K562 (cell line): ENCODE data around the gene SENP1. TPM values are rescaled to one million over a fixed set of nuclear protein-coding genes. Genes with fewer than 3 reads are reported as not detected.

Experiments
- ATF4 ChIP-seq: fragments of 450-650 bp; formaldehyde crosslinking; IDR thresholded peaks from 2 replicates; pipeline ENCODE4 v1.4.0; 2022; ENCODE audit warnings: mild to moderate bottlenecking, moderate library complexity
- CCNT2 ChIP-seq: IDR thresholded peaks from 2 replicates; pipeline ENCODE4 v1.6.1; 2011; ENCODE audit warnings: borderline replicate concordance, low read depth, mild to moderate bottlenecking, moderate library complexity, mixed read lengths, low read length; ENCODE audit not compliant: insufficient read length; ENCODE audit errors: extremely low read depth
- EP300 ChIP-seq: IDR thresholded peaks from 2 replicates; pipeline ENCODE4 v1.6.1; 2012; ENCODE audit warnings: low read length, improper control_type of control experiment
- HLTF ChIP-seq: fragments of 450-650 bp; IDR thresholded peaks from 2 replicates; pipeline ENCODE4 v1.6.1; 2016
- JUNB ChIP-seq: fragments of 450-650 bp; formaldehyde crosslinking; conservative IDR thresholded peaks from 2 replicates; pipeline ENCODE4 v1.4.0; 2020; ENCODE audit warnings: mild to moderate bottlenecking
- MEF2A ChIP-seq: IDR thresholded peaks from 2 replicates; pipeline ENCODE4 v1.6.1; 2011; ENCODE audit warnings: low read depth, mild to moderate bottlenecking, low read length, moderate library complexity; ENCODE audit not compliant: control insufficient read depth
- PURB ChIP-seq: sonication (generic); formaldehyde crosslinking; IDR thresholded peaks from 2 replicates; pipeline ENCODE4 v1.9.0; 2021; ENCODE audit warnings: low read depth, mild to moderate bottlenecking, missing genetic modification reagents
- SPI1 ChIP-seq: IDR thresholded peaks from 2 replicates; pipeline ENCODE4 v1.6.1; 2011; ENCODE audit warnings: low read depth, low read length, control low read depth, borderline replicate concordance
- TOE1 ChIP-seq, 2 experiments: fragments of 450-650 bp in 1 of 2; sonication (generic) in 1 of 2; formaldehyde crosslinking in 1 of 2; IDR thresholded peaks; 2 replicates each; pipeline versions ENCODE4 v1.7.1 to v1.8.0; 2016 to 2022; ENCODE audit warnings: borderline replicate concordance in 2 of 2, mild to moderate bottlenecking in 2 of 2, antibody characterized with exemption in 1 of 2, inconsistent platforms in 1 of 2, low read depth in 1 of 2, missing genetic modification reagents in 1 of 2, moderate library complexity in 1 of 2
- ZNF785 ChIP-seq: fragments of 250-450 bp; sonication (Bioruptor Pico); IDR thresholded peaks from 2 replicates; pipeline ENCODE4 v1.4.0; 2020; ENCODE audit warnings: mild to moderate bottlenecking
- polyA plus RNA-seq, 8 experiments: library from polyadenylated mRNA; depleted of rRNA in 4 of 8; stranded (reverse) in 5 of 8; unstranded in 3 of 8; fragments of >200 nt; fragmentation: Nextera tagmentation in 2 of 8; fragmentation: Illumina TruSeq in 1 of 8; extraction: Ambion mirVana in 2 of 8; extraction: Trizol in 1 of 8; gene quantifications; 2 replicates each; pipeline versions ENCODE4 v1.2.1 to v1.2.3, GENCODE V29; 2011 to 2014; ENCODE audit warnings: inconsistent platforms in 1 of 8, missing spikeins in 1 of 8
- total RNA-seq, 7 experiments: library from RNA; depleted of rRNA in 6 of 7; stranded (reverse); fragments of >200 nt in 6 of 7; fragmentation: Illumina TruSeq in 2 of 7; extraction: Trizol in 2 of 7; gene quantifications; 2 replicates each; pipeline versions ENCODE4 v1.2.1 to v1.2.3, GENCODE V29; 2011 to 2021; ENCODE audit warnings: low replicate concordance in 1 of 7
- TF ChIP-seq, protein P1 (sequence below): fragments of 250-450 bp; sonication (Bioruptor Pico); IDR thresholded peaks from 2 replicates; pipeline ENCODE4 v1.4.0; 2020
- TF ChIP-seq, protein P2 (sequence below): fragments of 250-450 bp; sonication (Bioruptor Pico); IDR thresholded peaks from 2 replicates; pipeline ENCODE4 v1.8.0; 2021; ENCODE audit warnings: borderline replicate concordance, mild to moderate bottlenecking, moderate library complexity; ENCODE audit not compliant: poor library complexity, severe bottlenecking
- TF ChIP-seq, protein P3 (sequence below): fragments of 450-650 bp; IDR thresholded peaks from 2 replicates; pipeline ENCODE4 v1.6.1; 2016; ENCODE audit warnings: low read depth, mild to moderate bottlenecking, moderate library complexity
- TF ChIP-seq, protein P4 (sequence below): fragments of 450-650 bp; formaldehyde crosslinking; IDR thresholded peaks from 2 replicates; pipeline ENCODE4 v1.4.0; 2022; ENCODE audit warnings: missing genetic modification characterization

Gene SENP1
- total and polyA plus RNA-seq, 9 of the 15 experiments (the other 6 are each of a cell fraction or from before 2014, with no cell fraction given): 15.5 to 59.0 (median 36.3) TPM

GRCh38 chr12:48119078-48119833, 13.4 kb upstream of the SENP1 start, which contains the start of gene PFKM (continued):
- TF ChIP-seq, protein P1, sequence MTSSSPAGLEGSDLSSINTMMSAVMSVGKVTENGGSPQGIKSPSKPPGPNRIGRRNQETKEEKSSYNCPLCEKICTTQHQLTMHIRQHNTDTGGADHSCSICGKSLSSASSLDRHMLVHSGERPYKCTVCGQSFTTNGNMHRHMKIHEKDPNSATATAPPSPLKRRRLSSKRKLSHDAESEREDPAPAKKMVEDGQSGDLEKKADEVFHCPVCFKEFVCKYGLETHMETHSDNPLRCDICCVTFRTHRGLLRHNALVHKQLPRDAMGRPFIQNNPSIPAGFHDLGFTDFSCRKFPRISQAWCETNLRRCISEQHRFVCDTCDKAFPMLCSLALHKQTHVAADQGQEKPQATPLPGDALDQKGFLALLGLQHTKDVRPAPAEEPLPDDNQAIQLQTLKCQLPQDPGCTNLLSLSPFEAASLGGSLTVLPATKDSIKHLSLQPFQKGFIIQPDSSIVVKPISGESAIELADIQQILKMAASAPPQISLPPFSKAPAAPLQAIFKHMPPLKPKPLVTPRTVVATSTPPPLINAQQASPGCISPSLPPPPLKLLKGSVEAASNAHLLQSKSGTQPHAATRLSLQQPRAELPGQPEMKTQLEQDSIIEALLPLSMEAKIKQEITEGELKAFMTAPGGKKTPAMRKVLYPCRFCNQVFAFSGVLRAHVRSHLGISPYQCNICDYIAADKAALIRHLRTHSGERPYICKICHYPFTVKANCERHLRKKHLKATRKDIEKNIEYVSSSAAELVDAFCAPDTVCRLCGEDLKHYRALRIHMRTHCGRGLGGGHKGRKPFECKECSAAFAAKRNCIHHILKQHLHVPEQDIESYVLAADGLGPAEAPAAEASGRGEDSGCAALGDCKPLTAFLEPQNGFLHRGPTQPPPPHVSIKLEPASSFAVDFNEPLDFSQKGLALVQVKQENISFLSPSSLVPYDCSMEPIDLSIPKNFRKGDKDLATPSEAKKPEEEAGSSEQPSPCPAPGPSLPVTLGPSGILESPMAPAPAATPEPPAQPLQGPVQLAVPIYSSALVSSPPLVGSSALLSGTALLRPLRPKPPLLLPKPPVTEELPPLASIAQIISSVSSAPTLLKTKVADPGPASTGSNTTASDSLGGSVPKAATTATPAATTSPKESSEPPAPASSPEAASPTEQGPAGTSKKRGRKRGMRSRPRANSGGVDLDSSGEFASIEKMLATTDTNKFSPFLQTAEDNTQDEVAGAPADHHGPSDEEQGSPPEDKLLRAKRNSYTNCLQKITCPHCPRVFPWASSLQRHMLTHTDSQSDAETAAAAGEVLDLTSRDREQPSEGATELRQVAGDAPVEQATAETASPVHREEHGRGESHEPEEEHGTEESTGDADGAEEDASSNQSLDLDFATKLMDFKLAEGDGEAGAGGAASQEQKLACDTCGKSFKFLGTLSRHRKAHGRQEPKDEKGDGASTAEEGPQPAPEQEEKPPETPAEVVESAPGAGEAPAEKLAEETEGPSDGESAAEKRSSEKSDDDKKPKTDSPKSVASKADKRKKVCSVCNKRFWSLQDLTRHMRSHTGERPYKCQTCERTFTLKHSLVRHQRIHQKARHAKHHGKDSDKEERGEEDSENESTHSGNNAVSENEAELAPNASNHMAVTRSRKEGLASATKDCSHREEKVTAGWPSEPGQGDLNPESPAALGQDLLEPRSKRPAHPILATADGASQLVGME (CRISPR knock-in tag): peak; percentile 66; the same call in 1 of the 2 replicates
- TF ChIP-seq ATF4 (CRISPR knock-in tag) (0 out of 2 replicates have a peak, but pooled peaks have one; percentile 20), MEF2A (no peak), SPI1 (0 out of 2 replicates have a peak, but pooled peaks have one; percentile 17), EP300 (0 out of 2 replicates have a peak, but pooled peaks have one; percentile 24), JUNB (CRISPR knock-in tag) (no peak), HLTF (peak; percentile 65; the same call in 1 of the 2 replicates), TOE1 (IDR thresholded peaks at IDR 0.05; ENCODE audit: borderline replicate concordance) (peak; percentile 50; the same call in 1 of the 2 replicates), TOE1 (CRISPR knock-in tag; IDR thresholded peaks at IDR 0.05; ENCODE audit: borderline replicate concordance, low read depth) (no peak), PURB (no peak), CCNT2 (no peak), ZNF785 (CRISPR knock-in tag) (no peak)
- TF ChIP-seq, protein P2, sequence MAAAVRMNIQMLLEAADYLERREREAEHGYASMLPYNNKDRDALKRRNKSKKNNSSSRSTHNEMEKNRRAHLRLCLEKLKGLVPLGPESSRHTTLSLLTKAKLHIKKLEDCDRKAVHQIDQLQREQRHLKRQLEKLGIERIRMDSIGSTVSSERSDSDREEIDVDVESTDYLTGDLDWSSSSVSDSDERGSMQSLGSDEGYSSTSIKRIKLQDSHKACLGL (CRISPR knock-in tag): no peak
- TF ChIP-seq, protein P3, sequence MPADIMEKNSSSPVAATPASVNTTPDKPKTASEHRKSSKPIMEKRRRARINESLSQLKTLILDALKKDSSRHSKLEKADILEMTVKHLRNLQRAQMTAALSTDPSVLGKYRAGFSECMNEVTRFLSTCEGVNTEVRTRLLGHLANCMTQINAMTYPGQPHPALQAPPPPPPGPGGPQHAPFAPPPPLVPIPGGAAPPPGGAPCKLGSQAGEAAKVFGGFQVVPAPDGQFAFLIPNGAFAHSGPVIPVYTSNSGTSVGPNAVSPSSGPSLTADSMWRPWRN: no peak; the same call in 1 of the 2 replicates
- TF ChIP-seq, protein P4, sequence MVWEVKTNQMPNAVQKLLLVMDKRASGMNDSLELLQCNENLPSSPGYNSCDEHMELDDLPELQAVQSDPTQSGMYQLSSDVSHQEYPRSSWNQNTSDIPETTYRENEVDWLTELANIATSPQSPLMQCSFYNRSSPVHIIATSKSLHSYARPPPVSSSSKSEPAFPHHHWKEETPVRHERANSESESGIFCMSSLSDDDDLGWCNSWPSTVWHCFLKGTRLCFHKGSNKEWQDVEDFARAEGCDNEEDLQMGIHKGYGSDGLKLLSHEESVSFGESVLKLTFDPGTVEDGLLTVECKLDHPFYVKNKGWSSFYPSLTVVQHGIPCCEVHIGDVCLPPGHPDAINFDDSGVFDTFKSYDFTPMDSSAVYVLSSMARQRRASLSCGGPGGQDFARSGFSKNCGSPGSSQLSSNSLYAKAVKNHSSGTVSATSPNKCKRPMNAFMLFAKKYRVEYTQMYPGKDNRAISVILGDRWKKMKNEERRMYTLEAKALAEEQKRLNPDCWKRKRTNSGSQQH (CRISPR knock-in tag): peak; percentile 81; the same call in 1 of the 2 replicates
